ENCODE results near the gene NR1D2.

NR1D2 gene

GRCh38 chr3:23968463-23969184 lies 23.5 kb downstream of the NR1D2 start:
- no peak for DNase-seq

GRCh38 chr3:23969393-23969792 lies 24.3 kb downstream of the NR1D2 start:
- DNase-seq, result no peak

GRCh38 chr3:23971684-23972083 lies 26.6 kb downstream of the NR1D2 start:
- no peak for DNase-seq

- DNase-seq, result no peak
Observed at GRCh38 chr3:23976555-23976954, 31.5 kb downstream of the NR1D2 start.

- no peak for DNase-seq
Observed at GRCh38 chr3:23979569-23979968, 34.5 kb downstream of the NR1D2 start.

GRCh38 chr3:23981136-23981535 lies 36.0 kb downstream of the NR1D2 start:
- DNase-seq, result no peak

GRCh38 chr3:23981955-23982354 lies 36.9 kb downstream of the NR1D2 start:
- DNase-seq, result no peak

GRCh38 chr3:23984934-23985333 lies 39.8 kb downstream of the NR1D2 start:
- no peak for DNase-seq

GRCh38 chr3:23985747-23986544 lies 40.9 kb downstream of the NR1D2 start:
- no peak for DNase-seq

- no peak for DNase-seq
Observed at GRCh38 chr3:23987356-23987755, 42.3 kb downstream of the NR1D2 start.

- no peak for DNase-seq
Observed at GRCh38 chr3:23991306-23991682, 46.2 kb downstream of the NR1D2 start.

GRCh38 chr3:23991683-23992628 lies 46.9 kb downstream of the NR1D2 start:
- no peak for DNase-seq

- DNase-seq, result no peak
Observed at GRCh38 chr3:23993556-23994243, 48.6 kb downstream of the NR1D2 start.

GRCh38 chr3:23994244-23994569 lies 49.1 kb downstream of the NR1D2 start:
- no peak for DNase-seq

- DNase-seq, result no peak
Observed at GRCh38 chr3:23995219-23995618, 50.1 kb downstream of the NR1D2 start.

- no peak for DNase-seq
Observed at GRCh38 chr3:23996095-23996524, 51.0 kb downstream of the NR1D2 start.

GRCh38 chr3:23999012-23999641 lies 54.0 kb downstream of the NR1D2 start:
- peak; percentile 41 for DNase-seq

GRCh38 chr3:24002129-24002528 lies 57.0 kb downstream of the NR1D2 start:
- DNase-seq, result no peak

GRCh38 chr3:24003466-24003865 lies 58.4 kb downstream of the NR1D2 start:
- DNase-seq, result no peak

GRCh38 chr3:24004171-24004938 lies 59.3 kb downstream of the NR1D2 start:
- no peak for DNase-seq

- DNase-seq, result no peak
Observed at GRCh38 chr3:24005669-24006068, 60.6 kb downstream of the NR1D2 start.

Measured in activated gamma-delta T cell treated with Interleukin-2 at 50 U/mL for 16 hours (primary cell).